Parathyroid adenoma (tissue), 2 donors: ENCODE results near the gene CEP85.

Experiments
- H2AFZ ChIP-seq: fragments of 300-600 bp; sonication (generic); one replicate; pipeline ENCODE4 v1.7.0; 2017; ENCODE audit warnings: antibody characterized with exemption, mild to moderate bottlenecking
- H3K27ac ChIP-seq: fragments of 300-600 bp; sonication (generic); one replicate; pipeline ENCODE4 v1.7.0; 2017
- H3K27me3 ChIP-seq: fragments of 300-600 bp; sonication (generic); one replicate; pipeline ENCODE4 v1.7.0; 2017; ENCODE audit warnings: low read length; ENCODE audit not compliant: control insufficient read depth, insufficient read depth
- H3K36me3 ChIP-seq: fragments of 300-600 bp; sonication (generic); one replicate; pipeline ENCODE4 v1.7.0; 2017; ENCODE audit warnings: low read length; ENCODE audit not compliant: control insufficient read depth, insufficient read depth
- H3K4me1 ChIP-seq: fragments of 300-600 bp; sonication (generic); one replicate; pipeline ENCODE4 v1.7.0; 2017; ENCODE audit warnings: control low read depth
- H3K4me2 ChIP-seq: fragments of 300-600 bp; sonication (generic); one replicate; pipeline ENCODE4 v1.7.0; 2017; ENCODE audit warnings: low read length
- H3K4me3 ChIP-seq: fragments of 300-600 bp; sonication (generic); one replicate; pipeline ENCODE4 v1.7.0; 2017; ENCODE audit warnings: low read depth, low read length
- H3K79me2 ChIP-seq: fragments of 300-600 bp; sonication (generic); one replicate; pipeline ENCODE4 v1.7.0; 2017; ENCODE audit warnings: control low read depth
- H3K9ac ChIP-seq: fragments of 300-600 bp; sonication (generic); one replicate; pipeline ENCODE4 v1.7.0; 2017; ENCODE audit warnings: mild to moderate bottlenecking
- H3K9me3 ChIP-seq: fragments of 300-600 bp; sonication (generic); one replicate; pipeline ENCODE4 v1.7.0; 2017; ENCODE audit warnings: low read length; ENCODE audit not compliant: control insufficient read depth
- TF ChIP-seq, protein P1 (sequence below): fragments of 300-600 bp; sonication (generic); IDR thresholded peaks from one replicate; pipeline ENCODE4 v1.7.0; 2017; ENCODE audit warnings: antibody characterized with exemption, mild to moderate bottlenecking
- donor health status: primary hyperparathyroidism.

Gene CEP85

GRCh38 chr1:26280333-26281042 is 46.5 kb downstream of the CEP85 start:
- peak overlapping the region; percentile 79 for H2AFZ ChIP-seq
- no peaks in the 10 kb centered on the region for H3K27me3 ChIP-seq
- peak overlapping the region; percentile 93 for H3K4me2 ChIP-seq
- H3K36me3 ChIP-seq = no peaks in the 10 kb centered on the region
- TF ChIP-seq, protein P1, sequence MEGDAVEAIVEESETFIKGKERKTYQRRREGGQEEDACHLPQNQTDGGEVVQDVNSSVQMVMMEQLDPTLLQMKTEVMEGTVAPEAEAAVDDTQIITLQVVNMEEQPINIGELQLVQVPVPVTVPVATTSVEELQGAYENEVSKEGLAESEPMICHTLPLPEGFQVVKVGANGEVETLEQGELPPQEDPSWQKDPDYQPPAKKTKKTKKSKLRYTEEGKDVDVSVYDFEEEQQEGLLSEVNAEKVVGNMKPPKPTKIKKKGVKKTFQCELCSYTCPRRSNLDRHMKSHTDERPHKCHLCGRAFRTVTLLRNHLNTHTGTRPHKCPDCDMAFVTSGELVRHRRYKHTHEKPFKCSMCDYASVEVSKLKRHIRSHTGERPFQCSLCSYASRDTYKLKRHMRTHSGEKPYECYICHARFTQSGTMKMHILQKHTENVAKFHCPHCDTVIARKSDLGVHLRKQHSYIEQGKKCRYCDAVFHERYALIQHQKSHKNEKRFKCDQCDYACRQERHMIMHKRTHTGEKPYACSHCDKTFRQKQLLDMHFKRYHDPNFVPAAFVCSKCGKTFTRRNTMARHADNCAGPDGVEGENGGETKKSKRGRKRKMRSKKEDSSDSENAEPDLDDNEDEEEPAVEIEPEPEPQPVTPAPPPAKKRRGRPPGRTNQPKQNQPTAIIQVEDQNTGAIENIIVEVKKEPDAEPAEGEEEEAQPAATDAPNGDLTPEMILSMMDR = no peak
- H3K9me3 ChIP-seq = no peaks in the 10 kb centered on the region
- peak overlapping the region; percentile 80 for H3K4me3 ChIP-seq
- H3K79me2 ChIP-seq = no peaks in the 10 kb centered on the region
- peak overlapping the region; percentile 77 for H3K27ac ChIP-seq
- no peak overlapping the region for H3K9ac ChIP-seq
- peaks cover 2% of the 10 kb centered on the region for H3K4me1 ChIP-seq

DNA sequence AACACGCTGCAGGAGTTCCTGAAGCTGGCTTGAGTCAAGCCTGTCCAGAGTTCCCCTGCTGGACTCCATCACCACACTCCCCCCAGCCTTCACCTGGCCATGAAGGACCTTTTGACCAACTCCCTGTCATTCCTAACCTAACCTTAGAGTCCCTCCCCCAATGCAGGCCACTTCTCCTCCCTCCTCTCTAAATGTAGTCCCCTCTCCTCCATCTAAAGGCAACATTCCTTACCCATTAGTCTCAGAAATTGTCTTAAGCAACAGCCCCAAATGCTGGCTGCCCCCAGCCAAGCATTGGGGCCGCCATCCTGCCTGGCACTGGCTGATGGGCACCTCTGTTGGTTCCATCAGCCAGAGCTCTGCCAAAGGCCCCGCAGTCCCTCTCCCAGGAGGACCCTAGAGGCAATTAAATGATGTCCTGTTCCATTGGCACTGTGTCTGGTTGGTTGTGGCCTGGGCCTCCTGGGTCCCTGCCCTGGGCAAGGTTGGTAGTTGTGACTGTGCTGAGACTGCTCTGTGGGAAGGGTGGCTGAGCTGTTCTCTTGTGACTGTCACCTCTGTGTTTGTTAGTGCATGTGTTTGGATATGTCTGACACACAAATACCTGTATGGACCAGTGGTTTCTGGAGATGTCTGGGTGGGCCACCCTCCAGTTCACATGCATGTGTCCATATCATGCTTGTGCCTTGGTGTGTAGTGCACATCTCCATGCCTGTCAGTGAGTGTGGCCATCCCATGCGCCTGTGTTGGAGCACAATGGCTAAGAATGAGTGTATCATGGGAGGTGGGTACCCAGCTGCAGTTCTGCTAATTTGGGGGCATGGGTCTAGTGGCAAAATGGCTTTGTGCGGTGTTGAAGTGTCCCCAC is 47.3 kb downstream of the CEP85 start:
- Histone ChIP-seq H3K4me1 (no peaks in the 10 kb centered on the region), H3K4me3 (no peak overlapping the region), H3K9me3 (no peaks in the 10 kb centered on the region), H3K9ac (no peak overlapping the region), H3K27ac (no peak overlapping the region), H2AFZ (no peak overlapping the region), H3K27me3 (no peaks in the 10 kb centered on the region), H3K4me2 (no peak overlapping the region), H3K79me2 (no peaks in the 10 kb centered on the region), H3K36me3 (no peaks in the 10 kb centered on the region)
- TF ChIP-seq, protein P1 = no peak

DNA sequence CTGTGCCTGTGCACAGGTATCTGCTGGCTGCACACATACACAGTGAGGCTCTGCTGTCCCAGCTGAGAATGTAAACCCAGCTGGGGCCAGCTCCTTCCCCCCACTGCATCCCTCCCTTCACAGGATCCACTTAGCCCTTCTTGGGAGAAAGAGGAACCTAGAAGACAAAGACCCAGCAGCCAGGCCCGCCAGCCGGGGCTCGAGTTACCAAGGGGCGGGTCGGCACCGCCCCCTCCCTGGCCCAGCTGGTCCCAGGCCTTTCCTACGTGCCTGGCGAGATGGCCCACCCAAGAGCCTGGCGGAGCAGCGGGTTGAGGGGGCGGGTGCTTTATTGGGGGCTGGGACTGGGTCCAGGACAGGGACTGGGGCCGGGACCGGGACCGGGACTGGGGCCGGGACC is 48.0 kb downstream of the CEP85 start:
- Histone ChIP-seq H2AFZ (no peak overlapping the region), H3K4me2 (no peak overlapping the region), H3K36me3 (no peaks in the 10 kb centered on the region), H3K27me3 (no peaks in the 10 kb centered on the region), H3K9ac (no peak overlapping the region), H3K79me2 (no peaks in the 10 kb centered on the region), H3K27ac (no peak overlapping the region), H3K4me3 (no peak overlapping the region), H3K4me1 (no peaks in the 10 kb centered on the region), H3K9me3 (no peaks in the 10 kb centered on the region)
- TF ChIP-seq, protein P1 = no peak

- H3K4me3 ChIP-seq = no peak overlapping the region
- H3K27ac ChIP-seq = no peak overlapping the region
- H3K36me3 ChIP-seq = no peaks in the 10 kb centered on the region
Observed at GRCh38 chr1:26282401-26282918, 48.5 kb downstream of the CEP85 start.

More at GRCh38 chr1:26282401-26282918, 48.5 kb downstream of the CEP85 start:
- Histone ChIP-seq H3K27me3 (no peaks in the 10 kb centered on the region), H3K9me3 (no peaks in the 10 kb centered on the region), H3K79me2 (no peaks in the 10 kb centered on the region), H3K9ac (no peak overlapping the region), H2AFZ (no peak overlapping the region), H3K4me2 (no peak overlapping the region), H3K4me1 (no peaks in the 10 kb centered on the region)
- TF ChIP-seq, protein P1 = no peak
